Panc1 (cell line): ENCODE data around the gene GREB1L. TPM values are rescaled to one million over a fixed set of nuclear protein-coding genes. Genes with fewer than 3 reads are reported as not detected.

Experiments used
- ATAC-seq: fragments of 200-7000 bp; cut with Tn5 transposase; 2 replicates; pipeline ENCODE4 v1.9.1; 2020; ENCODE audit warnings: mild to moderate bottlenecking, moderate library complexity
- BruUV-seq: library from RNA; stranded (reverse); fragments of 400-500 nt; replicated peaks from 2 replicates; lab custom pipeline; 2021; lab: Mats Ljungman, UMichigan
- CTCF ChIA-PET: fragments of 300-600 bp; sonication (Branson Sonifier 250); formaldehyde crosslinking; loops from one replicate; lab custom pipeline; 2022; ENCODE audit warnings: antibody characterized with exemption; lab: Charles Lee
- POLR2A ChIA-PET: fragments of 300-600 bp; sonication (Branson Sonifier 250); formaldehyde crosslinking; loops from one replicate; lab custom pipeline; 2022; ENCODE audit warnings: antibody characterized with exemption; lab: Charles Lee
- DNase-seq: peaks from one replicate; pipeline ENCODE4 v3.0.0-alpha.2; 2010; ENCODE audit warnings: low read depth, low spot score
- H3K27ac ChIP-seq: 2 replicates; pipeline ENCODE4 v1.5.1; 2011; ENCODE audit warnings: mild to moderate bottlenecking, low read length, inconsistent platforms
- H3K27me3 ChIP-seq: fragments of 200-500 bp; sonication (Bioruptor generic); 2 replicates; pipeline ENCODE4 v1.6.0; 2014; ENCODE audit warnings: low read length, inconsistent platforms; ENCODE audit not compliant: control insufficient read depth, insufficient read depth
- H3K36me3 ChIP-seq: fragments of 200-500 bp; sonication (Bioruptor generic); 2 replicates; pipeline ENCODE4 v1.5.1; 2014; ENCODE audit warnings: inconsistent platforms, mild to moderate bottlenecking, low read length, moderate library complexity; ENCODE audit not compliant: control insufficient read depth, insufficient read depth
- H3K4me1 ChIP-seq: 2 replicates; pipeline ENCODE4 v1.5.1; 2011; ENCODE audit warnings: inconsistent platforms, mild to moderate bottlenecking, low read length, moderate library complexity; ENCODE audit not compliant: control insufficient read depth, insufficient read depth
- H3K4me3 ChIP-seq, 2 experiments: 2 replicates each; pipeline ENCODE4 v1.5.1; 2011 to 2012; ENCODE audit warnings: low read depth in 2 of 2, low read length in 2 of 2, mild to moderate bottlenecking in 2 of 2, inconsistent platforms in 1 of 2, moderate library complexity in 1 of 2
- H3K9me3 ChIP-seq: fragments of 200-500 bp; sonication (Bioruptor generic); 2 replicates; pipeline ENCODE4 v1.5.1; 2014; ENCODE audit warnings: low read depth, mild to moderate bottlenecking, inconsistent platforms, low read length, moderate library complexity; ENCODE audit not compliant: control insufficient read depth, insufficient read depth
- CTCF ChIP-seq: fragments of 450-650 bp; IDR thresholded peaks from 2 replicates; pipeline ENCODE4 v1.5.1; 2017; ENCODE audit warnings: mild to moderate bottlenecking
- POLR2AphosphoS5 ChIP-seq: IDR thresholded peaks from 2 replicates; pipeline ENCODE4 v1.6.1; 2012; ENCODE audit warnings: mild to moderate bottlenecking, low read depth, low read length, moderate library complexity
- REST ChIP-seq, 2 experiments: IDR thresholded peaks; 2 replicates each; pipeline ENCODE4 v1.6.1; 2011 to 2012; ENCODE audit warnings: low read depth in 2 of 2, control low read depth in 1 of 2, low read length in 1 of 2, mild to moderate bottlenecking in 1 of 2, moderate library complexity in 1 of 2; ENCODE audit not compliant: insufficient read depth in 1 of 2
- SIN3A ChIP-seq: IDR thresholded peaks from 2 replicates; pipeline ENCODE4 v1.6.1; 2012; ENCODE audit warnings: low read depth, mild to moderate bottlenecking, low read length, moderate library complexity, borderline replicate concordance; ENCODE audit not compliant: insufficient read depth
- TCF7L2 ChIP-seq: IDR thresholded peaks from 2 replicates; pipeline ENCODE4 v1.6.1; 2011; ENCODE audit warnings: mild to moderate bottlenecking, low read depth, low read length, inconsistent platforms
- in situ Hi-C: cut with HindIII; loops from 2 replicates; pipeline ENCODE4 v1.10.0; 2016; ENCODE audit warnings: low sequenced_read_pairs, low pct_unique_long_range_greater_than_20kb
- intact Hi-C: fragments of 100-400 bp; cut with micrococcal nuclease; formaldehyde crosslinking; loops from one replicate; pipeline ENCODE4 v1.10.0; 2022; ENCODE audit not compliant: unreplicated experiment
- total RNA-seq: library from RNA; stranded (reverse); gene quantifications from one replicate; pipeline ENCODE4 v1.2.1, GENCODE V29; 2021; ENCODE audit not compliant: unreplicated experiment

The GREB1L gene
- total RNA-seq, 1 experiment from 2014 or later: 11.0 TPM

GRCh38 chr18:21459706-21460286 is 217.8 kb downstream of the GREB1L start:
- Histone ChIP-seq H3K27me3 (no peaks in the 10 kb centered on the region), H3K27ac (no peak overlapping the region), H3K4me3 (no peak overlapping the region), H3K4me1 (no peaks in the 10 kb centered on the region), H3K36me3 (no peaks in the 10 kb centered on the region), H3K9me3 (no peaks in the 10 kb centered on the region)
- ChIA-PET CTCF (no interaction called here), POLR2A (no interaction called here)
- in situ Hi-C loops: no loop called here
- no peak for ATAC-seq
- no peak for DNase-seq
- TF ChIP-seq REST (IDR thresholded peaks at IDR 0.05; ENCODE audit: insufficient read depth in 1 of 2, low read depth in 2 of 2, low read length in 1 of 2) (no peak), TCF7L2 (no peak), SIN3A (no peak), CTCF (no peak), POLR2AphosphoS5 (no peak)
- BruUV-seq: no TSS peak
- intact Hi-C loops: no loop called here

- no peak for TF ChIP-seq REST (IDR thresholded peaks at IDR 0.05; ENCODE audit: insufficient read depth in 1 of 2, low read depth in 2 of 2, low read length in 1 of 2)
- no peak for TF ChIP-seq TCF7L2
- TF ChIP-seq POLR2AphosphoS5: no peak
- no peak for TF ChIP-seq CTCF
- no peak for TF ChIP-seq SIN3A
- in situ Hi-C loops: no loop called here
- POLR2A ChIA-PET: no interaction called here
- no peak overlapping the region for H3K27ac ChIP-seq
- H3K4me1 ChIP-seq: no peaks in the 10 kb centered on the region
- CTCF ChIA-PET: no interaction called here
- DNase-seq (no peak), ATAC-seq (no peak)
- no peaks in the 10 kb centered on the region for H3K27me3 ChIP-seq
- intact Hi-C loops: no loop called here
- BruUV-seq: no TSS peak
- no peaks in the 10 kb centered on the region for H3K36me3 ChIP-seq
- H3K9me3 ChIP-seq: no peaks in the 10 kb centered on the region
- no peak overlapping the region for H3K4me3 ChIP-seq
Measured at GRCh38 chr18:21461460-21461859, 219.4 kb downstream of the GREB1L start.
